ENCODE data around the gene PSMD2.
"Not testable (repeated sequence)": the region's sequence is repeated elsewhere in the genome, so short reads cannot be mapped to it uniquely, and the experiment has no call there.

The PSMD2 gene

GRCh38 chr3:184339451-184340135 is 40.6 kb downstream of the PSMD2 start:
- not testable (repeated sequence) for DNase-seq (ENCODE audit: low spot score)

- DNase-seq (ENCODE audit: low spot score), result peak; percentile 64
Observed at GRCh38 chr3:184341925-184342324, 42.9 kb downstream of the PSMD2 start.

- no peak for DNase-seq (ENCODE audit: low spot score)
Observed at GRCh38 chr3:184343200-184343876, 44.3 kb downstream of the PSMD2 start.

GRCh38 chr3:184344579-184345316 is 45.7 kb downstream of the PSMD2 start:
- no peak for DNase-seq (ENCODE audit: low spot score)

GRCh38 chr3:184345317-184346144 is 46.5 kb downstream of the PSMD2 start:
- DNase-seq (ENCODE audit: low spot score), result peak; percentile 94

- no peak for DNase-seq (ENCODE audit: low spot score)
Observed at GRCh38 chr3:184346480-184347190, 47.6 kb downstream of the PSMD2 start.

GRCh38 chr3:184347321-184348056 is 48.4 kb downstream of the PSMD2 start:
- no peak for DNase-seq (ENCODE audit: low spot score)

GRCh38 chr3:184348057-184348382 is 49.0 kb downstream of the PSMD2 start:
- no peak for DNase-seq (ENCODE audit: low spot score)

GRCh38 chr3:184349563-184350470 is 50.8 kb downstream of the PSMD2 start:
- DNase-seq (ENCODE audit: low spot score), result no peak

GRCh38 chr3:184350618-184351017 is 51.6 kb downstream of the PSMD2 start:
- no peak for DNase-seq (ENCODE audit: low spot score)

- DNase-seq (ENCODE audit: low spot score), result no peak
Observed at GRCh38 chr3:184351511-184352148, 52.6 kb downstream of the PSMD2 start.

- no peak for DNase-seq (ENCODE audit: low spot score)
Observed at GRCh38 chr3:184352149-184352785, 53.2 kb downstream of the PSMD2 start.

GRCh38 chr3:184352897-184353545 is 54.0 kb downstream of the PSMD2 start:
- no peak for DNase-seq (ENCODE audit: low spot score)

- no peak for DNase-seq (ENCODE audit: low spot score)
Observed at GRCh38 chr3:184353546-184353941, 54.5 kb downstream of the PSMD2 start.

- peak; percentile 23 for DNase-seq (ENCODE audit: low spot score)
Observed at GRCh38 chr3:184354121-184354728, 55.2 kb downstream of the PSMD2 start.

GRCh38 chr3:184354754-184355153 is 55.7 kb downstream of the PSMD2 start:
- DNase-seq (ENCODE audit: low spot score), result no peak

- DNase-seq (ENCODE audit: low spot score), result no peak
Observed at GRCh38 chr3:184355261-184356040, 56.4 kb downstream of the PSMD2 start.
